Gastroesophageal sphincter (tissue), 4 donors: ENCODE results near the gene FGF19. TPM values are rescaled to one million over a fixed set of nuclear protein-coding genes. Genes with fewer than 3 reads are reported as not detected.

Experiments
- ATAC-seq: fragments of 150-250 bp; one replicate; pipeline ENCODE4 v1.9.1; 2016; ENCODE audit warnings: mild to moderate bottlenecking, moderate library complexity
- H3K27ac ChIP-seq, 4 donors: fragments of 200-600 bp; sonication (generic) in 3 of 4; 1 replicate in 3 of 4; 2 replicates in 1 of 4; pipeline ENCODE4 v1.5.1; 2016 to 2019
- H3K27me3 ChIP-seq: fragments of 200-600 bp; sonication (generic); one replicate; pipeline ENCODE4 v1.5.1; 2019
- H3K36me3 ChIP-seq, 2 donors: fragments of 200-600 bp; sonication (generic); one replicate each; pipeline ENCODE4 v1.5.1; 2019; ENCODE audit warnings: control low read depth in 1 of 2
- H3K4me1 ChIP-seq, 3 donors: fragments of 200-600 bp; sonication (generic); 1 replicate in 2 of 3; 2 replicates in 1 of 3; pipeline ENCODE4 v1.5.1; 2016 to 2019; ENCODE audit warnings: control low read depth in 2 of 3
- H3K4me3 ChIP-seq, 2 donors: fragments of 200-600 bp; sonication (generic); one replicate each; pipeline ENCODE4 v1.5.1; 2019; ENCODE audit warnings: mild to moderate bottlenecking in 1 of 2, moderate library complexity in 1 of 2
- H3K9me3 ChIP-seq, 3 donors: fragments of 200-600 bp; sonication (generic); one replicate each; pipeline ENCODE4 v1.5.1; 2017 to 2019; ENCODE audit warnings: control low read depth in 2 of 3
- CTCF ChIP-seq, 4 experiments: fragments of 200-600 bp in 2 of 4; fragments of 450-650 bp in 2 of 4; sonication (generic) in 1 of 4; IDR thresholded peaks; one replicate each; pipeline ENCODE4 v1.5.1; 2017 to 2019; ENCODE audit warnings: antibody characterized with exemption in 4 of 4, mild to moderate bottlenecking in 2 of 4, moderate library complexity in 2 of 4
- EP300 ChIP-seq: sonication (generic); formaldehyde crosslinking; IDR thresholded peaks from one replicate; pipeline ENCODE4 v1.6.1; 2017; ENCODE audit warnings: antibody characterized with exemption, mild to moderate bottlenecking
- POLR2A ChIP-seq, 2 donors: fragments of 450-650 bp; IDR thresholded peaks; one replicate each; pipeline ENCODE4 v1.6.1; 2017; ENCODE audit warnings: antibody characterized with exemption in 2 of 2, mild to moderate bottlenecking in 2 of 2, moderate library complexity in 1 of 2
- POLR2AphosphoS5 ChIP-seq: sonication (generic); formaldehyde crosslinking; IDR thresholded peaks from one replicate; pipeline ENCODE4 v1.6.1; 2017; ENCODE audit warnings: antibody characterized with exemption
- WGBS, 2 donors: methylation state at CpG; one replicate each; pipeline ENCODE4 v1.1.5; 2018; ENCODE audit warnings: low coverage in 1 of 2; 5-methylcytosine and 5-hydroxymethylcytosine counted together
- total RNA-seq, 4 donors: library from RNA; depleted of rRNA; stranded (reverse); fragments of >200 nt; gene quantifications; one replicate each; pipeline ENCODE4 v1.1.0, GENCODE V29; 2016

Gene FGF19
- total RNA-seq, 4 donors from 2014 or later: not detected

- no peak overlapping the region for H3K4me3 ChIP-seq
- H3K36me3 ChIP-seq: peaks cover 0 to 68% of the 10 kb centered on the region in 2 donors
- no peak for ATAC-seq
- H3K9me3 ChIP-seq: no peaks in the 10 kb centered on the region
- TF ChIP-seq EP300 (no peak), POLR2A (IDR thresholded peaks at IDR 0.05) (no peak), CTCF (IDR thresholded peaks at IDR 0.05) (no peak), POLR2AphosphoS5 (no peak)
- no peak overlapping the region for H3K27ac ChIP-seq
- H3K4me1 ChIP-seq: peaks cover 0 to 3% (median 0%) of the 10 kb centered on the region in 3 donors
- WGBS, 2 donors: 58 to 67% methylated on average over 3 to 11 of the region's 11 CpGs
- no peaks in the 10 kb centered on the region for H3K27me3 ChIP-seq
These were observed 50.8 kb downstream of the FGF19 start for GRCh38 chr11:69652999-69653398.

GRCh38 chr11:69651834-69652620, 51.8 kb downstream of the FGF19 start:
- no peak for TF ChIP-seq POLR2A (IDR thresholded peaks at IDR 0.05)
- TF ChIP-seq POLR2AphosphoS5: no peak
- Histone ChIP-seq H3K4me1 (no peaks in the 10 kb centered on the region), H3K27ac (no peak overlapping the region), H3K36me3 (peaks cover 0 to 71% of the 10 kb centered on the region in 2 donors), H3K9me3 (no peaks in the 10 kb centered on the region), H3K4me3 (no peak overlapping the region), H3K27me3 (no peaks in the 10 kb centered on the region)
- ATAC-seq: no peak
- 70 to 82% methylated on average over 10 to 15 of the region's 15 CpGs for WGBS, 2 donors

- Histone ChIP-seq H3K36me3 (peaks cover 0 to 71% of the 10 kb centered on the region in 2 donors), H3K27ac (no peak overlapping the region), H3K4me1 (peaks cover 0 to 3% (median 0%) of the 10 kb centered on the region in 3 donors), H3K27me3 (no peaks in the 10 kb centered on the region), H3K4me3 (no peak overlapping the region), H3K9me3 (no peaks in the 10 kb centered on the region)
- ATAC-seq: no peak
- TF ChIP-seq CTCF (IDR thresholded peaks at IDR 0.05): no peak
- no peak for TF ChIP-seq POLR2A (IDR thresholded peaks at IDR 0.05)
- TF ChIP-seq EP300: no peak
- TF ChIP-seq POLR2AphosphoS5: no peak
- WGBS, 2 donors: 86 to 94% methylated on average over 6 to 7 of the region's 23 CpGs
These were observed 52.9 kb downstream of the FGF19 start for GRCh38 chr11:69650832-69651344.

GRCh38 chr11:69650081-69650831, 53.6 kb downstream of the FGF19 start:
- TF ChIP-seq POLR2A (IDR thresholded peaks at IDR 0.05): no peak
- no peak for TF ChIP-seq EP300
- TF ChIP-seq CTCF (IDR thresholded peaks at IDR 0.05): no peak
- TF ChIP-seq POLR2AphosphoS5: no peak
- no peaks in the 10 kb centered on the region for H3K27me3 ChIP-seq
- no peaks in the 10 kb centered on the region for H3K9me3 ChIP-seq
- H3K27ac ChIP-seq: peak overlapping the region in 1 of 4 donors; percentile 18
- H3K4me1 ChIP-seq: peaks cover 0 to 10% (median 1%) of the 10 kb centered on the region in 3 donors
- 90% methylated on average over 2 of the region's 24 CpGs; no CpG with 5 or more reads in 1 of the 2 donors for WGBS, 2 donors
- peaks cover 0 to 75% of the 10 kb centered on the region in 2 donors for H3K36me3 ChIP-seq
- ATAC-seq: no peak
- H3K4me3 ChIP-seq: no peak overlapping the region

- 83% methylated on average over 4 of the region's 10 CpGs; no CpG with 5 or more reads in 1 of the 2 donors for WGBS, 2 donors
- no peak overlapping the region for H3K4me3 ChIP-seq
- TF ChIP-seq CTCF (IDR thresholded peaks at IDR 0.05) (no peak), POLR2AphosphoS5 (no peak), POLR2A (IDR thresholded peaks at IDR 0.05) (no peak), EP300 (no peak)
- peaks cover 0 to 17% (median 8%) of the 10 kb centered on the region in 3 donors for H3K4me1 ChIP-seq
- no peaks in the 10 kb centered on the region for H3K27me3 ChIP-seq
- no peak for ATAC-seq
- no peak overlapping the region for H3K27ac ChIP-seq
- H3K9me3 ChIP-seq: no peaks in the 10 kb centered on the region
- H3K36me3 ChIP-seq: peaks cover 0 to 74% of the 10 kb centered on the region in 2 donors
These were observed 54.3 kb downstream of the FGF19 start for GRCh38 chr11:69649576-69649900.
